ENCODE measurements around the gene NUDT13.
A peak's percentile ranks its signal among the peaks of the same experiment; 100 is the strongest.

The NUDT13 gene

DNA sequence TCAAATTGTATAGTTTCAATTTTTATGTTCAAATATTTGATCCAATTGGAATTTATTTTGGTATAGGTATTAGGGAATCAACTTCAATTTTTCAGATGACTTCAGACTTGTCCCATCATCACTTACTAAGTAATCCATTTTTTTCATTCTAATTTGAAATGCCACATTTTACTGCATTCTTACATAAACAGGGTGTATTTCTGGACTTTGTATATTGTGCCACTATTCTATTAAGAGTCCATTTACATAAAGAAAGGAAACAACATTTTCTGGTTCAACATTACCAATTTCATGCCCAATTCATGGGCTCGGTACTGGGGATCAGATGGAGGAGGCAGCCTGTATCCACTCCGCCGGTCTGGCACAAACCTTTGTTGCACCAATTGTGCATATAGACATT, 41.8 kb downstream of the NUDT13 start:
- H3K4me1 ChIP-seq (ENCODE audit: control insufficient read depth, insufficient read depth, low read length) = no peaks in the 10 kb centered on the region
- H3K27me3 ChIP-seq (ENCODE audit: control insufficient read depth, insufficient read depth, low read length) = no peaks in the 10 kb centered on the region
- peaks cover 14% of the 10 kb centered on the region for H3K36me3 ChIP-seq (ENCODE audit: control insufficient read depth, insufficient read depth, low read length)
- no peak overlapping the region for H3K9ac ChIP-seq (ENCODE audit: low read length)
- no peak overlapping the region for H3K27ac ChIP-seq (ENCODE audit: low read depth, low read length)
- H3K4me3 ChIP-seq (ENCODE audit: low read length) = no peak overlapping the region

DNA sequence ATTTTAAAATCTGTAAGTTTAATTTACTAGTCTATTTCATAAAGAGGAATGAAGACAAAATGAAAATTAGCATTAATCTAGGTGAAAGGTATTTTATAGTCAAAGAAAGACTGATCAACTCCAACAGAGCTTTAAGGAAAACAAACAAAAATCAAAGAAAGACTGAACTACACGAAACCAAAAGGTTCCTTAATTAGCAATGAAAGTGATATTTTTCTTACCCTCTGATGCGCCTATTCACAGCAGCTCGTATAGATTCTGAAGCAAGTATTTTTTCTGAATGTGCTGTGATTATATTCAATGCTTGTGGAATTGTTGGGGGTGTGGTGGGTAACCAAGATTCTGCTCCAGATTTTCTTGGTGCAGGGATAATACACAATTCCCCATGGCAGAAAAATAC, 45.8 kb downstream of the NUDT13 start:
- Histone ChIP-seq H3K4me1 (ENCODE audit: control insufficient read depth, insufficient read depth, low read length) (no peaks in the 10 kb centered on the region), H3K4me3 (ENCODE audit: low read length) (no peak overlapping the region), H3K36me3 (ENCODE audit: control insufficient read depth, insufficient read depth, low read length) (peaks cover 19% of the 10 kb centered on the region), H3K27me3 (ENCODE audit: control insufficient read depth, insufficient read depth, low read length) (no peaks in the 10 kb centered on the region), H3K9ac (ENCODE audit: low read length) (no peak overlapping the region), H3K27ac (ENCODE audit: low read depth, low read length) (no peak overlapping the region)

DNA sequence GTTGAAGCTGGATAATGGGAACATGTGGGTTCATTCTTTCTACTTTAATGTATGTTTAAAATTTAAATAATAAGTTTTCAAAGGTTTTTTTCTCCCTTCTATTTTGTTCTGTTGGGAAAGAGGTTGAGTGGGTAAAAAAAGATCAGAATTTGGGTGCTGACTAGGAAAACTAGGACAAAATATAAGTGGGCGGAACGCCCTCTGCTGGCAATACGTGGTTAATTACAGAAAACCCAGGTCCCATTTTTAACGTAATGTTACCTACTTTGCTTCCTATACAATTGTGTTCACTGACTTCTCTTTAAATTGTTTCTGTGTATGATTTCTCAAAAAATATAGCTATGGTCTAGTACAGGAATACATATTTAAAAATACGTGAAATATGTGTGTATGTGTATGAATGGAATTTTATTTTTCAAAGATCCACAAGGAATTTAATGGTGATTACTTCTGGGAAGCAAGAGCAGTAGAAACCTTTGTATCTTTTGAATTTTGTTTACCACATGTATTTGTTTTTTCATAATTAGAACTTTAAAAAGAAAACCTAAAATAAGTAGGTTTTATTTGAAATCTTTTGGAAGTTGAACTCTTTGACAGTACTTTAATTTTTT, 48.9 kb downstream of the NUDT13 start:
- H3K4me1 ChIP-seq (ENCODE audit: control insufficient read depth, insufficient read depth, low read length) = peaks cover 4% of the 10 kb centered on the region
- no peak overlapping the region for H3K9ac ChIP-seq (ENCODE audit: low read length)
- peaks cover 22% of the 10 kb centered on the region for H3K36me3 ChIP-seq (ENCODE audit: control insufficient read depth, insufficient read depth, low read length)
- no peak overlapping the region for H3K4me3 ChIP-seq (ENCODE audit: low read length)
- no peaks in the 10 kb centered on the region for H3K27me3 ChIP-seq (ENCODE audit: control insufficient read depth, insufficient read depth, low read length)
- no peak overlapping the region for H3K27ac ChIP-seq (ENCODE audit: low read depth, low read length)

DNA sequence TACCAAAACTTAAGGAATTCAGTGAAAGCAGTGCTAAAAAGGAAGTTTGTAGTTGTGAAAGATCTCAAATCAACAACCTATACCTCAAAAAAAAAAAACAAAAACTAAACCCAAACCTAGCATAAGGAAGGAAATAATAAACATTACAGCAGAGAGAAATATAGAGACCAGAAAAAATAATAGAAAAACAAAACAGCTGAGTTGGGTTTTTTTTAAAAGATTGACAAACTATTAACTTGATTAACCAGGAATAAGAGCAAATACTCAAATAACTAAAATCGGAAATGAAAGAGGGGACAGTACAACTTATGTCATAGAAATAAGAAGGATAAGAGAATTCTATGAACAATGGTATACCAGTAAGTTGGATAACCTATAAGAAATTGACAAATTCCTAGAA, 50.8 kb downstream of the NUDT13 start:
- Histone ChIP-seq H3K27me3 (ENCODE audit: control insufficient read depth, insufficient read depth, low read length) (no peaks in the 10 kb centered on the region), H3K27ac (ENCODE audit: low read depth, low read length) (no peak overlapping the region), H3K9ac (ENCODE audit: low read length) (no peak overlapping the region), H3K4me1 (ENCODE audit: control insufficient read depth, insufficient read depth, low read length) (peaks cover 7% of the 10 kb centered on the region), H3K4me3 (ENCODE audit: low read length) (no peak overlapping the region), H3K36me3 (ENCODE audit: control insufficient read depth, insufficient read depth, low read length) (peaks cover 19% of the 10 kb centered on the region)

DNA sequence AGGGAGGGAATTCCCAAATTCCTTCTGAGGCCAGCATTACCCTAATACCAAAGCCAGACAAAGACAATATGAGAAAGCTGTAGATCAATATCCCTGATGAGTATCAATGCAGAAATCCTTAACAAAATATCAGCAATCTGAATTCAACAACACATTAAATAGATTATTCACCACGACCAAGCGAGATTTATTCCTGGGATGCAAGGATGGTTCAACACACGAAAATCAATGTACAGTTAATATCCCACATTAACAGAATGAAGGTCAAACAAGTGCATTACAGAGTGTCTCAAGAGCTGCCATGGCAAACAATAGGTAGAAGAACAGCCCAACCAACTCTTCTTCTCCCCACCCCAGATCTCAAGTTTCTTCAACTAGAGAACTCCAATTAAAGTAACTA, 51.4 kb downstream of the NUDT13 start:
- Histone ChIP-seq H3K4me1 (ENCODE audit: control insufficient read depth, insufficient read depth, low read length) (peaks cover 9% of the 10 kb centered on the region), H3K4me3 (ENCODE audit: low read length) (no peak overlapping the region), H3K27me3 (ENCODE audit: control insufficient read depth, insufficient read depth, low read length) (no peaks in the 10 kb centered on the region), H3K36me3 (ENCODE audit: control insufficient read depth, insufficient read depth, low read length) (peaks cover 15% of the 10 kb centered on the region), H3K27ac (ENCODE audit: low read depth, low read length) (no peak overlapping the region), H3K9ac (ENCODE audit: low read length) (no peak overlapping the region)

DNA sequence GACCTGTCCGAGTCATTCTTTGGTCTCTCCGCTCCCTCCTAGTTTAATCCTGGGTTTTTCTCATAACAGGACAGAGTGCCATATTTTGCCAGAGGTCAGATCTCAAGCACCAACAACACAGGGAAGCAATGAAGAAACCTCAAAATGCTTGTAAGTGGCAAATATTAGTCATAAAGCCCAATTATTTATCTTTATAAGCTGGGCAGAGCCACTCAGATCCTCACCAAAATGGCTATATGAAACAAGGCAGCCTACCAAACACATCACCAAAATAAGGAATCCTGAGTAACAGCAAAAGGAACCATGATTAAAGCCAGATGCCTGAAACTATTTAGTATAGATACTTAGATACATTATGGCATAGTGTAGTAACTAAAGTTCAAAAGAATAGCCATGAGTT, 52.8 kb downstream of the NUDT13 start:
- peaks cover 14% of the 10 kb centered on the region for H3K36me3 ChIP-seq (ENCODE audit: control insufficient read depth, insufficient read depth, low read length)
- H3K27me3 ChIP-seq (ENCODE audit: control insufficient read depth, insufficient read depth, low read length) = no peaks in the 10 kb centered on the region
- H3K4me3 ChIP-seq (ENCODE audit: low read length) = no peak overlapping the region
- H3K27ac ChIP-seq (ENCODE audit: low read depth, low read length) = no peak overlapping the region
- H3K9ac ChIP-seq (ENCODE audit: low read length) = no peak overlapping the region
- peaks cover 13% of the 10 kb centered on the region for H3K4me1 ChIP-seq (ENCODE audit: control insufficient read depth, insufficient read depth, low read length)

DNA sequence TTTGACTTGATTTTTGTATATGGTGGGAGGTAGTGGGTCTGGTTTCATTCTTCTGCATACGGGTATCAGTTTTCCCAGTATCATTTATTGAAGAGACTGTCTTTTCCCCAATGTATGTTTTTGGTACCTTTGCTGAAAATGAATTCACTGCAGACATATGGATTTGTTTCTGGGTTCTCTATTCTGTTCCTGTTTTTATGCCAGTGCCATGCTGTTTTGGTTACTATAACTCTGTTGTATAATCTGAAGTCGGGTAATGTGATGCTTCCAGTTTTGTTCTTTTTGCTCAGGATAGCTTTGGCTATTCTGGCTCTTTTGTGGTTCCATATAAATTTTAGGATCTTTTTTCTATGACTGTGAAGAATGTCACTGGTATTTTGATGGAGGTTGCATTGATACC, 56.7 kb downstream of the NUDT13 start:
- no peaks in the 10 kb centered on the region for H3K27me3 ChIP-seq (ENCODE audit: control insufficient read depth, insufficient read depth, low read length)
- peak overlapping the region; percentile 100 for H3K4me3 ChIP-seq (ENCODE audit: low read length)
- peaks cover 9% of the 10 kb centered on the region for H3K36me3 ChIP-seq (ENCODE audit: control insufficient read depth, insufficient read depth, low read length)
- H3K4me1 ChIP-seq (ENCODE audit: control insufficient read depth, insufficient read depth, low read length) = peaks cover 16% of the 10 kb centered on the region
- no peak overlapping the region for H3K27ac ChIP-seq (ENCODE audit: low read depth, low read length)
- no peak overlapping the region for H3K9ac ChIP-seq (ENCODE audit: low read length)

DNA sequence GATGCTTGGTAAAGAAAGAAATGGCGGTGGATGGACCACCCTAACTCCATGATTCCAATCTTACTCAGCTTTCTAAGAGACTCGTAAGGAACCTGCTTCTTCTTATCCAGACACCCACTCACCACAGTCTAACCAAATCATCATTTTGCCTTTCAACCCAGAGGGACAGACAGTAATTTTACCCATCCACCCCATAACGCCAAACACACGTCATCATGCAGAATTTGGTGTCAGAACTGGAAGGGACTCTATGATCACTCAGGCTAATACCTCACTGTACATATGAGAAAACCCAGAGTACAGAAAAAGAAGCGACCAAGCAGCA, 57.2 kb downstream of the NUDT13 start:
- peak overlapping the region; percentile 98 for H3K27ac ChIP-seq (ENCODE audit: low read depth, low read length)
- H3K4me3 ChIP-seq (ENCODE audit: low read length) = peak overlapping the region; percentile 100
- H3K9ac ChIP-seq (ENCODE audit: low read length) = peak overlapping the region; percentile 99
- peaks cover 16% of the 10 kb centered on the region for H3K4me1 ChIP-seq (ENCODE audit: control insufficient read depth, insufficient read depth, low read length)
- H3K36me3 ChIP-seq (ENCODE audit: control insufficient read depth, insufficient read depth, low read length) = peaks cover 9% of the 10 kb centered on the region
- H3K27me3 ChIP-seq (ENCODE audit: control insufficient read depth, insufficient read depth, low read length) = no peaks in the 10 kb centered on the region

DNA sequence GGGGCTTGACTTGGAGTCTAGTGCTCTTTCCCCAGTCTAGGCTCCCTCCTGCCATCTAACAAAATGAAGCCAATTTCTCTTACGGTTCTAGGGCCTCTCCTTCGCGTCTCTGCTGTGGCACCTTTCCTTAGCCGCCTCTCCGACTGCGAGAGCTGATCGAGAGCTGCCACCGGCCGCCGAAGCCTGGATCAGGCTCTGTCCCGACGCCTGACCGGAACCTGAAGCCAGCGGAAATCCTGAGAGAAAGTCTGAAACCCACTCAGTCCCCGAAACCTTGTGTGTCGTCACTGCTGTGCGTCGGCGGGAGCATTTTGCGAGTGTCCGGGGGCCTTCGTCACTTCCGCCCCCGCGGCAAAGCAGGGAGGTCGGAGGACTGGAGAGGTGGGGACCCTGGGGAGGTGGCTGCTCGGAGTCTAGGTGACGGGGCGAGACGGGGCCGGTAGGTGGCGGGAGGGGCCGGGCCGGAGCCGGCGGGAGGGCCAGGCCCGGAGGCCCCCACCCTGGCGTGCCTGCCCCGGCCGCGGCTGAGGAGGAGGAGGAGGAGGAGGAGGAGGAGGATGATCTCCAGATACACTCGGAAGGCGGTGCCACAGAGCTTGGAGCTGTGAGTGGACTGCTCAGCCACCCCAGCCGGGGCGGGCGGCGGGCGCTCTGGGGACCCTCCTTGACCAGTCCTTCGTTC, 57.7 kb downstream of the NUDT13 start, which contains the start of the genes ECD and FAM149B1:
TSS of gene ECD (minus strand) at position 226 of the 682 bp plus-strand sequence. CDS start 4,071 bp downstream, outside the sequence.
TSS of gene FAM149B1 (plus strand) at position 337 of the 682 bp plus-strand sequence. CDS start at position 558, 221 bp downstream.
- Histone ChIP-seq H3K4me3 (ENCODE audit: low read length) (peak within 1 kb of the TSS; percentile 100), H3K9ac (ENCODE audit: low read length) (peak within 1 kb of the TSS; percentile 99), H3K27me3 (ENCODE audit: control insufficient read depth, insufficient read depth, low read length) (no peaks in the 10 kb centered on the region), H3K27ac (ENCODE audit: low read depth, low read length) (peak within 1 kb of the TSS; percentile 98), H3K36me3 (ENCODE audit: control insufficient read depth, insufficient read depth, low read length) (peaks cover 4% of the 10 kb centered on the region), H3K4me1 (ENCODE audit: control insufficient read depth, insufficient read depth, low read length) (peaks cover 14% of the 10 kb centered on the region)

DNA sequence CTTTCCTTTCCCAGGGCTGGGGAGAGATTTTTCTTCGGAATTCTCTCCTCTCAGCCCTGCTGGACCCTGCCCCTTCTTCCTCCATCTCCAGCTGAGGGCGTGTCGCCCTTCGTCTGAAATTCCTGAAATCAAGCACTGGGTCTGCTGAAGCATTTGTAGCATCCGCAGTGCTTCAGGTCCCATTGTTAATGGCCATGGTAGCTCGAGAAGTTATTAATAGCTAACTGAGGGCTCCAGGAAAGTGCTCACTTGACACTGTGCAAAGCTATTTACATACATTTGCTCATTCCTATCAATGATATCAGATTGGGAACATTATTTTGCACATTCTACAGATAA, 58.2 kb downstream of the NUDT13 start:
- H3K27ac ChIP-seq (ENCODE audit: low read depth, low read length) = peak overlapping the region; percentile 98
- peaks cover 2% of the 10 kb centered on the region for H3K36me3 ChIP-seq (ENCODE audit: control insufficient read depth, insufficient read depth, low read length)
- peak overlapping the region; percentile 99 for H3K9ac ChIP-seq (ENCODE audit: low read length)
- peak overlapping the region; percentile 100 for H3K4me3 ChIP-seq (ENCODE audit: low read length)
- peaks cover 12% of the 10 kb centered on the region for H3K4me1 ChIP-seq (ENCODE audit: control insufficient read depth, insufficient read depth, low read length)
- no peaks in the 10 kb centered on the region for H3K27me3 ChIP-seq (ENCODE audit: control insufficient read depth, insufficient read depth, low read length)

DNA sequence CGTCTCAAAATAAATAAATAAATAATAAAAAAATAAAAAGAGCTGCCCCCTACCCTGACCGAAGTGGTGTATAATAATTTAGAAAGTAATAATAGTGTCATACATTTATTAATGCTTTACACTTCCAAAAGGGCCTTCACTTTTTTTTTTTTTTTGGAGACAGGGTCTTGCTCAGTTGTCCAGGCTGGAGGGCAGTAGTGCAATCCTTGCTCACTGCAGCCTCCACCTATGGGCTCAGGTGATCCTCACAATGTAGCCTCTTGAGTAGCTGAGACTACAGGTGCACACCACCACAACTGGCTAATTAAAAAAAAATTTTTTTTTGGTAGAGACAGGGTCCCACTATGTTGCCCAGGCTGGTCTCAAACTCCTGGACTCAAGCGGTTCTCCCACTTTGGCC, 59.1 kb downstream of the NUDT13 start:
- Histone ChIP-seq H3K27me3 (ENCODE audit: control insufficient read depth, insufficient read depth, low read length) (no peaks in the 10 kb centered on the region), H3K36me3 (ENCODE audit: control insufficient read depth, insufficient read depth, low read length) (no peaks in the 10 kb centered on the region), H3K27ac (ENCODE audit: low read depth, low read length) (no peak overlapping the region), H3K9ac (ENCODE audit: low read length) (no peak overlapping the region), H3K4me3 (ENCODE audit: low read length) (no peak overlapping the region), H3K4me1 (ENCODE audit: control insufficient read depth, insufficient read depth, low read length) (peaks cover 12% of the 10 kb centered on the region)

DNA sequence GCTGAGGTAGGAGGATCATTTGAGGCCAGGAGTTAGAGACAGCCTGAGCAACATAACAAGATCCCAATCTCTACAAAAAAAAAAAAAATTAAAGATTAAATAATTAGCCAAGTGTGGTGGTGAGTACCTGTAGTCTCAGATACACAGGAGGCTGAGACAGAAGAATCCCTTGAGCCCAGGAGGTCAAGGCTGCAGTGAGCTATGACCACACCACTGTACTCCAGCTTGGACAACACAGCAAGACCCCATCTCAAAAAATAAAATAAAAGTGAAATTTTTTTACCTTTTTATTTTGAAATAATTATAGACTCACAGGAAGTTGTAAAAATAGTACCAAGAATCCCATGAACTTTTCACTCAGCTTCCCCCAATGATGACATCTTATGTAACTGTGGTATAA, 62.6 kb downstream of the NUDT13 start:
- Histone ChIP-seq H3K27ac (ENCODE audit: low read depth, low read length) (no peak overlapping the region), H3K27me3 (ENCODE audit: control insufficient read depth, insufficient read depth, low read length) (no peaks in the 10 kb centered on the region), H3K4me1 (ENCODE audit: control insufficient read depth, insufficient read depth, low read length) (peaks cover 3% of the 10 kb centered on the region), H3K36me3 (ENCODE audit: control insufficient read depth, insufficient read depth, low read length) (no peaks in the 10 kb centered on the region), H3K9ac (ENCODE audit: low read length) (no peak overlapping the region), H3K4me3 (ENCODE audit: low read length) (no peak overlapping the region)

All from rectal smooth muscle tissue (tissue), 1 donor.